CD14-positive monocyte (primary cell): ENCODE measurements around the gene CELF1. TPM values are rescaled to one million over a fixed set of nuclear protein-coding genes. Genes with fewer than 3 reads are reported as not detected.

Experiments
- DNase-seq, 3 donors: peaks; one replicate each; pipeline ENCODE4 v3.0.0-alpha.2; 2011 to 2022
- H2AFZ ChIP-seq: 2 replicates; pipeline ENCODE4 v1.6.0; 2012; ENCODE audit warnings: mild to moderate bottlenecking, low read depth, low read length, inconsistent platforms; ENCODE audit not compliant: insufficient read depth, poor library complexity, severe bottlenecking
- H3K27ac ChIP-seq, 2 donors: 1 replicate in 1 of 2; 2 replicates in 1 of 2; pipeline ENCODE4 v1.5.1; 2012 to 2013; ENCODE audit warnings: low read length in 2 of 2, control low read depth in 1 of 2, inconsistent platforms in 1 of 2, low read depth in 1 of 2, mild to moderate bottlenecking in 1 of 2
- H3K27me3 ChIP-seq, 2 donors: one replicate each; pipeline versions ENCODE4 v1.6.0 to v1.6.1; 2011 to 2013; ENCODE audit warnings: low read length in 2 of 2; ENCODE audit not compliant: control insufficient read depth in 2 of 2, insufficient read depth in 2 of 2
- H3K36me3 ChIP-seq, 2 donors: replicated peaks in 1 of 2; 1 replicate in 1 of 2; 2 replicates in 1 of 2; pipeline versions ENCODE4 v1.5.1 to v1.6.1; 2012 to 2013; ENCODE audit warnings: low read length in 2 of 2, control low read depth in 1 of 2, inconsistent platforms in 1 of 2, mild to moderate bottlenecking in 1 of 2; ENCODE audit not compliant: insufficient read depth in 2 of 2, control insufficient read depth in 1 of 2
- H3K4me1 ChIP-seq, 2 donors: 1 replicate in 1 of 2; 2 replicates in 1 of 2; pipeline versions ENCODE4 v1.5.1 to v1.6.1; 2012 to 2013; ENCODE audit warnings: low read length in 2 of 2, control low read depth in 1 of 2, inconsistent platforms in 1 of 2, mild to moderate bottlenecking in 1 of 2, moderate library complexity in 1 of 2; ENCODE audit not compliant: insufficient read depth in 2 of 2, control insufficient read depth in 1 of 2
- H3K4me2 ChIP-seq: replicated peaks from 2 replicates; pipeline ENCODE3; 2012; ENCODE audit warnings: low read length, moderate library complexity, mild to moderate bottlenecking; ENCODE audit not compliant: poor library complexity, severe bottlenecking; ENCODE audit errors: extremely low read depth
- H3K4me3 ChIP-seq, 3 experiments: fragments of 200-600 bp in 1 of 3; sonication (generic) in 1 of 3; replicated peaks in 1 of 3; 1 replicate in 2 of 3; 2 replicates in 1 of 3; pipeline ENCODE4 v1.5.1; 2011 to 2013; ENCODE audit warnings: low read length in 3 of 3, mild to moderate bottlenecking in 3 of 3, control low read depth in 2 of 3, low read depth in 2 of 3, inconsistent platforms in 1 of 3, moderate library complexity in 1 of 3
- H3K79me2 ChIP-seq: 2 replicates; pipeline ENCODE4 v1.6.0; 2012; ENCODE audit warnings: mild to moderate bottlenecking, control low read depth, inconsistent platforms, low read length, moderate library complexity; ENCODE audit not compliant: insufficient read depth
- H3K9ac ChIP-seq: 2 replicates; pipeline ENCODE4 v1.6.0; 2017; ENCODE audit warnings: low read length, mild to moderate bottlenecking; ENCODE audit not compliant: insufficient read depth, poor library complexity, severe bottlenecking
- H3K9me3 ChIP-seq, 2 donors: replicated peaks in 1 of 2; 1 replicate in 1 of 2; 2 replicates in 1 of 2; pipeline versions ENCODE4 v1.5.1 to v1.6.1; 2012 to 2013; ENCODE audit warnings: low read length in 2 of 2, control low read depth in 1 of 2; ENCODE audit not compliant: control insufficient read depth in 1 of 2, insufficient read depth in 1 of 2
- H4K20me1 ChIP-seq: 2 replicates; pipeline ENCODE4 v1.6.0; 2012; ENCODE audit warnings: mild to moderate bottlenecking, low read length, control low read depth, moderate library complexity; ENCODE audit not compliant: insufficient read depth
- H3K27ac Mint-ChIP-seq, 7 donors: one replicate each; pipeline ENCODE4 v1.8.0; 2020; ENCODE audit warnings: mild to moderate bottlenecking in 7 of 7, mixed read lengths in 7 of 7, moderate library complexity in 6 of 7, inconsistent platforms in 2 of 7
- H3K27me3 Mint-ChIP-seq, 3 donors: one replicate each; pipeline ENCODE4 v1.8.0; 2021 to 2022; ENCODE audit warnings: low read depth in 3 of 3, mild to moderate bottlenecking in 3 of 3, mixed read lengths in 3 of 3, moderate library complexity in 3 of 3, inconsistent platforms in 1 of 3
- H3K36me3 Mint-ChIP-seq, 2 donors: one replicate each; pipeline ENCODE4 v1.8.0; 2020; ENCODE audit warnings: mixed read lengths in 2 of 2, inconsistent platforms in 1 of 2, mild to moderate bottlenecking in 1 of 2
- H3K4me1 Mint-ChIP-seq: one replicate; pipeline ENCODE4 v1.8.0; 2020; ENCODE audit warnings: mild to moderate bottlenecking, mixed read lengths
- H3K4me3 Mint-ChIP-seq, 2 donors: one replicate each; pipeline ENCODE4 v1.8.0; 2020; ENCODE audit warnings: mild to moderate bottlenecking in 2 of 2, mixed read lengths in 2 of 2, moderate library complexity in 1 of 2
- H3K9me3 Mint-ChIP-seq, 7 donors: one replicate each; pipeline ENCODE4 v1.8.0; 2020 to 2022; ENCODE audit warnings: mixed read lengths in 7 of 7, mild to moderate bottlenecking in 6 of 7, moderate library complexity in 6 of 7, inconsistent platforms in 2 of 7
- CTCF ChIP-seq: fragments of 200-600 bp; IDR thresholded peaks from one replicate; pipeline ENCODE4 v1.8.0; 2022; ENCODE audit warnings: antibody characterized with exemption, mild to moderate bottlenecking
- WGBS: methylation state at CpG from one replicate; pipeline ENCODE4 v1.1.5; 2013; ENCODE audit warnings: missing lambda C conversion rate; ENCODE audit not compliant: insufficient coverage; 5-methylcytosine and 5-hydroxymethylcytosine counted together
- intact Hi-C, 2 donors: fragments of 100-400 bp; cut with micrococcal nuclease; formaldehyde crosslinking; loops; one replicate each; pipeline versions ENCODE4 v1.15.0 to v1.15.1; 2023
- polyA plus RNA-seq, 3 donors: library from polyadenylated mRNA; depleted of rRNA in 1 of 3; unstranded in 2 of 3; stranded (reverse) in 1 of 3; fragments of 300-500 nt in 2 of 3; fragments of >200 nt in 1 of 3; fragmentation: Illumina TruSeq in 2 of 3; gene quantifications; 1 replicate in 2 of 3; 2 replicates in 1 of 3; pipeline ENCODE4 v1.2.3, GENCODE V29; 2012 to 2021

Gene CELF1
- polyA plus RNA-seq, 3 donors, result 27.2 to 117 (median 39.9) TPM

GRCh38 chr11:47589977-47590861 is 37.3 kb upstream of the CELF1 start:
- 93% methylated on average over 112 of the region's 122 CpGs for WGBS
- no peak overlapping the region for H3K27ac Mint-ChIP-seq

GRCh38 chr11:47589584-47589976 is 36.6 kb upstream of the CELF1 start:
- Histone ChIP-seq H3K4me2 (no peak overlapping the region), H3K9ac (no peak overlapping the region), H4K20me1 (no peaks in the 10 kb centered on the region), H2AFZ (no peak overlapping the region), H3K36me3 (peaks cover 3 to 7% of the 10 kb centered on the region in 2 donors), H3K4me1 (peaks cover 31 to 47% of the 10 kb centered on the region in 2 donors), H3K27ac (no peak overlapping the region), H3K27me3 (peaks cover 13 to 23% of the 10 kb centered on the region in 2 donors), H3K4me3 (no peak overlapping the region), H3K79me2 (peaks cover 15% of the 10 kb centered on the region), H3K9me3 (peaks cover 0 to 6% of the 10 kb centered on the region in 2 donors)
- H3K27me3 Mint-ChIP-seq, result peaks cover 24 to 25% (median 24%) of the 10 kb centered on the region in 3 donors
- DNase-seq, result no peak
- no peak overlapping the region for H3K27ac Mint-ChIP-seq
- H3K9me3 Mint-ChIP-seq, result peaks cover 0 to 9% (median 2%) of the 10 kb centered on the region in 7 donors
- H3K4me3 Mint-ChIP-seq, result no peak overlapping the region
- no peak for TF ChIP-seq CTCF
- H3K4me1 Mint-ChIP-seq, result peaks cover 47% of the 10 kb centered on the region
- 94% methylated on average over 37 of the region's 51 CpGs for WGBS
- peaks cover 6 to 16% of the 10 kb centered on the region in 2 donors for H3K36me3 Mint-ChIP-seq
- intact Hi-C loops, result no loop called here

More at GRCh38 chr11:47589977-47590861, 37.3 kb upstream of the CELF1 start:
- Histone ChIP-seq H3K79me2 (peaks cover 15% of the 10 kb centered on the region), H3K9me3 (peaks cover 0 to 6% of the 10 kb centered on the region in 2 donors), H2AFZ (no peak overlapping the region), H3K4me2 (no peak overlapping the region), H3K4me1 (peaks cover 31 to 47% of the 10 kb centered on the region in 2 donors), H3K4me3 (no peak overlapping the region), H3K36me3 (peaks cover under 1% of the 10 kb centered on the region in 2 donors), H3K27me3 (peaks cover 16 to 29% of the 10 kb centered on the region in 2 donors), H3K9ac (no peak overlapping the region), H3K27ac (no peak overlapping the region), H4K20me1 (no peaks in the 10 kb centered on the region)
- Mint-ChIP-seq H3K4me3 (no peak overlapping the region), H3K9me3 (peaks cover 0 to 12% (median 2%) of the 10 kb centered on the region in 7 donors), H3K36me3 (peaks cover 9 to 10% of the 10 kb centered on the region in 2 donors), H3K27me3 (peaks cover 27 to 29% (median 27%) of the 10 kb centered on the region in 3 donors), H3K4me1 (peaks cover 48% of the 10 kb centered on the region)
- TF ChIP-seq CTCF, result no peak
- DNase-seq, result no peak
- intact Hi-C loops, result no loop called here
